Measurements from ENCODE around the gene SYT1.
"Not testable (repeated sequence)": the region's sequence is repeated elsewhere in the genome, so short reads cannot be mapped to it uniquely, and the experiment has no call there.

Gene SYT1

DNA sequence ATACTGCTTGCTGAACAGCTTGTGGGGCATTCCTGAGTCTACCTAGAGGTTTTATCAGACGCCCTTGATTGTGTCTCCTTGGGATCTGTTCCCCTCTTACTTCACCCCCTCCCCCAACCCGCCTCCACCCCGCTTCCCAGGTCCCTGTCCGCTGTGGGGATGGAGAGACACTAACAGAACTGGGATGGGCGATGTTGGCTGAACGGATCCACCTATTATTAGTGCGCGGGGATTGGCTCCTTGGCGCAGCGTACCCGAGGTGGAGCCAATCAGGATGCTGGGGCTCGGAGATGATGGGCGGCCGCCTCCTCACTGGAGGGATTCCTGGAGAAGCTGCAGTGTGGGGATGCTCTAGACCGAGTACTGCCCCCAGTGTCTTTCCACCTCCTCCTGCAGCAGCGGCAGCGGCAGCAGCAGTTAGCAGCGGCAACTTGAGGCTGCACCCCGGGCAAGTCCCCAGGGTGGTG, at the start of gene SYT1:
SYT1 (plus strand) TSS at position 372 of the 467 bp plus-strand sequence.
- no peak for DNase-seq

DNA sequence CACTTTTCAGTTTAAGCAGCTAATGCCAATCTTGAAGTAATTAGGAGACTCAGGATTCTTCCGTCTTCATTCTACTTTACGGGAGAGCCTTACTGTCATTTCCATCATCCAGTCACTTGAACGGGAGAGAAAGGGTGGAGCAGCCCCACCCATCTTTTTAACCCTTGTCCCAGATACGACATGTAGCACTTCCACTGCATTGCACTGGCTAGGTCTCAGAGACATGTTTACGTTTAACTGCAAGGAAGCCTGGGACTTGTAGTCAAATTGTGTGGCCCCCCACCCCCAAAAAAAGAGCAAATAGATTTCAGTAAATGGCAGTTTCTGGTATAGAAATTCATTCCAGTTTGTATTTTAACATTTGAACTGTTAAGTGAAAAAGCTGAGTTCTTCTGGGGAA, 46.1 kb upstream of the SYT1 start:
- DNase-seq, result no peak

DNA sequence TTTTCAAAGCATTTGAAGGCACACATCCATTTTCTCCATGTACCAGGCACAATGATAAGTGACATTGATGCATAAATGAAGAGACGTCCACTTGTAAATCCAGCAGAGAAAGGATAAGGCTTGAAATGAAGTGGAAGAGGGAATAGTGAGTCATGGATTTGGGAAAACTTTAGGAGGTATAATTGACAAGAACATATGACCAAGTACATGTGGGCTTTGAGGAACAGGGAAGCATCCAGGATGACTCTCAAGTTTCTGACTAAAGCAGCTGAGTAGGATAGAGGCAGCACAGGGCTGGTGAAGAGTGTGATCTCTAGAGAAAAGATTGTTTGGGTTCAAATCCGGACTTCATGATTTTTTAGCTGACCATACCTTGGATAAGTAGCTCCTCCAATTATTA, 43.6 kb upstream of the SYT1 start:
- no peak for DNase-seq

DNA sequence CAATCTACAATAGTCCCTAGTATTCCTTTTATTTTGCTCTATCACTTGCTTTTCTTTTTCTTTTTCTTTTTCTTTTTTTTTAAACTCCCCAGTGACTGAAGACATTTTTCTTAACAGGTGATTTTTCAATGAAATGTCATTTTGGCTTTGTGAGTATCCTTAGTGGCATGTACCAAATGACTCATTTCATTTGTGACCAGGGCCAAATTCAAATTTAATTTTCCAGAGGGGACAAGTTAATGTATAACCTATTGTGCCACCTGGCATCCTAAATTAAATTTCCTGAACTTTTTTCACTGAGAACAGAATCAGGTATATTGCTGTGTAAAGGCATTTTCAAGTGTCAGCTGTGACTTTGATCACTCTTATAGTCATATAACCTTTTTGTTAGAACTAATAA, 39.7 kb upstream of the SYT1 start:
- DNase-seq, result no peak

DNA sequence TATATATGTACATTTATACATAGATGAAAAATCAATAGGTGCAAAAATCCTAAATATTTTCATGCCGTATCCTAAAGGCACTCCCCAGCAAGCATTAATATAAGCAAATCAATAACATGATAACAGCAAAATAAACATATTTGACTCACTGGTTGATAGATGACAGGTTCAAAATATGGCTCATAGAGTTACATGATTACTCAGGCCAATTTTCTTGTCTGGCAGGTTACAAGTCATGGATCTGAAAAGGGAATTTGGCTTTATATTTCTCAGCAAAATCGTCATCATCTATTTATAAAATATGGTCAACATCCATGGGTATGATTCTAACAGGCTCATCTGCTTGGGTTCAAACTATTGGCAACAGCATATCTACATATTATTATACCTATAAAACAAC, 34.9 kb upstream of the SYT1 start:
- no peak for DNase-seq

DNA sequence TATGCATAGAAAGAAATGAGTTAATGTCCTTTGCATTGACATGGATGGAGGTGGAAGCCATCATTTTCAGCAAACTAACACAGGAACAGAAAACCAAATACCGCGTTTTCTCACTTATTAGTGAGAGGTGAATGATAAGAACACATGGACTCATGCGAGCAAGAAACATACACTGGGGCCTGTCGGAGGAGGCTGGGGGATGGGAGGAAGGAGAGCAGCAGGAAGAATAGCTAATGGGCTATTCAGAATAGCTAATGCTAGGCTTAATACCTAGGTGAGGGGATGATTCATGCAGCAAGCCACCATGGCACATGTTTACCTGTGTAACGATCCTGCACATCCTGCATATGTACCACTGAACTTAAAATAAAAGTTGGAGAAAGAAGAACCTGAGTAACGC, 29.1 kb upstream of the SYT1 start:
- no peak for DNase-seq

DNA sequence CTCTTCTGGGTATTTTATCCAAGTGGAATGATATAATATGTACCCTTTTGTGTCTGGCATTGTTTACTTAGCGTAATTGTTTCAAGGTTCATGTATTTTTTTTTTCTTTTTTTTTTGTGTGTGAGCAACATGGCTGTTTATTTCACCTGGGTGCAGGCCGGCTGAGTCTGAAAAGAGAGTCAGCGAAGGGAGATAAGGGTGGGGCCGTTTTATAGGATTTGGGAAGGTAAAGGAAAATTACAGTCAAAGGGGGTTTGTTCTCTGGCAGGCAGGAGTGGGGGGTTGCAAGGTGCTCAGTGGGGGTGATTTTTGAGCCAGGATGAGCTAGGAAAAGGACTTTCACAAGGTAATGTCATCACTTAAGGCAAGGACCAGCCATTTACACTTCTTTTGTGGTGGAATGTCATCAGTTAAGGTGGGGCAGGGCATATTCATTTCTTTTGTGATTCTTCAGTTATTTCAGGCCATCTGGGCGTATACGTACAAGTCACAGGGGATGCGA, 24.0 kb upstream of the SYT1 start:
- not testable (repeated sequence) for DNase-seq

DNA sequence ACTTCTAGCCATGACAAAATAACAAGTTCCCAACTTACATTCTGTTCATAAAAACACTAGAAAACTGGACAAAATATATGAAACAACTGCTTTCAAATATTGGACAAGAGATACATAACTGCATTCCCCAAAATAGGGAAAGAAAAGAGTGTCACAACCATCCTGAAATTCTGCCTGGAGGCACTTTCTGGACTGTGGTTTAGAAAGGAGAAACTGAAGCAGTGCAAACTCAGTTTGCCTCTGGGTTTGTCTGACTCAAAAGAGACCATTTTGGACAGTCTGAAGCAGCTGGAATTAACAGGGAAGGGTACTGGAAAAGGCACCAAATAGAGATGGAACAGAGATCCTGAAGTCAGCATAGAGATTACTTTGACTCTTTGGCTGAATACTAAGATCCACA, 11.3 kb upstream of the SYT1 start:
- DNase-seq, result no peak

DNA sequence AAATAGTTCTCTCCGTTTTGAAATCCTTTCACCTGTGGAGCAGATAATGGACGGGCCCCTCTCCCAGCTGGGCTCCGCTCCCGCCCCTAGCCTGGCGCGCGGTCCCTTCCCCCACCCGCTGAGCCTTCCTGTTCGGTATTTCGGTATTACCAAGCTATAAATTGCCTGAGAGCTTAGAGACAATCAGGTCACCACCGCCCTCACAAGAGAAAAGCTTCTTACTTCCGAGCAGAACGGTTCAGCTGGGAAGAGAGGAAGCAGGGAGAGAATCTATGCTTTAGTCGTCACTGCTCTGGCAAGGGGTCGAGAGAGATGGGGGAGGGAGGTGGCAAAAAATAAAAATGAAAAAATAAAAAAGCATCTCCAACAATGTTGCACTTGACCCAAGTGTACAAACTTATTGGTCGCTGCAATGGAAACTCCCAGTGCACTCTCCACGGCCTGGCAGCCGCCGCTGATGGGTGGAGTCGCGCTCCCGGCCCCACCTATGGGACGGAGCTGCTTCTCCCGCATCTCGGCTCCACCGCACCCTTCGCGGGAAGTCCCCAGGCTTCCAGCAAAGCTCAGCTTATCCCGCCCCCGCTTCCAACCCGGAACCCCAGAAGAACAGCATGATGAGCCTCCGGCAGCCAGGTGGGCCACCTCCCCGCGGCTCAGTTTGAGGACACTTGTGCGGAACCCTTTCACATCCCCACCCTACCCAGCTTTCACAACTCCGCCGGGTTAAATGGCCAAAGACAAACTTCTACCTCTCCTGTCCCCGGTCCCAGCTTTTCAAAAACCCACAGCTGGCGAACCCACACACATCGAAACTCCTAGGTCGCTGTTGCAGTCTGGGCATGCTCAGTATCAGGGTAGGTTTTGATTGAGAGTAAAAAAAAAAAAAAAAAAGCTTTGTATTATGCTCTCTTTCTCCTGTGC, 832 bp upstream of the SYT1 start:
- DNase-seq, result no peak

DNA sequence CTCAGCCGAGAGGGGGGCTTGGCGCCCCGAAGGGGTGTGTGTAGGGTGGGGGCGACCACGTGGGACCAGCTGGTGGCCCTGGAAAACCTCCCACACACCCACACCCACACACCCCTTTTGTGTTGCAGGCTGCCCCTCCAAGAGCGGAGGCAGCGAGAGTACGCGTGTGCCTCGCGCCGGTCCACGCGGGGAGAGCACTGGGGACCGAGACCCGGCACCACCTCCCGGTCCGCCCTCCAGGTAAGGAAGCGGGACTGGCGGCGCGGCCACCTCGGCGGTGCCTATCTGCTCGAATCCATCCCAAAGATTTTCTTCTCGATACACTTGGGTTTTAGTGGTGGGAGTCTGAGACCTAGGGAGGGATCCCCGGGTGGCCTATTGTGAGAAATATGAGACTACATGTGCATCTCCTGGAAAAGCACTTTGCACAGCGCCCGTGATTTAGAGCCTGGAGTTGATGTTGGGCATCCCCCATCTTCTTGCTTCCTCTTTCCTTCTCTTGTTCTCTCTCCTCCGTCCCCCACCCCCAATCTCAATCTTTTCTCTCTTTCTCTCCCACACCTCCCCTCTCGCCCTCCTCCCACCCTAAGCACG, 393 bp downstream of the SYT1 start:
- DNase-seq, result no peak

DNA sequence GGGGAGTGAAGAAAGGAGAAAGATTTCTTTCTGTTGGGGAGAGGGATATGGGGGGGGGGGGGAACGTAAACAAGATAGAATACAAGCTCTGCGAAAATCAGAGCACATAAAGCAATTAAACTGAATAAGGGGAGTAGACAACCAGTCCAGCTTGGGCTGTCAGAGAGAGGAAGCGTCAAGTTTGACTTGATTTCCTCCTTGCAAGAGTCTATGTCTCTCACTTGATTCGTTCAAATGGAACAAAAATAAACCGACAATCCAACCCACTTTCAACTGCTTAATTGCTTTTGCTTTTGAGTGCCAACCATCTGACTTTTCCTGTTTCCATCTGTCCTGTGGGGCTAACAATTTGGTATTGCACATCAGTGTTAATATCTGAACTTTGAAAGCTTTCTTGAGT, 942 bp downstream of the SYT1 start:
- no peak for DNase-seq

DNA sequence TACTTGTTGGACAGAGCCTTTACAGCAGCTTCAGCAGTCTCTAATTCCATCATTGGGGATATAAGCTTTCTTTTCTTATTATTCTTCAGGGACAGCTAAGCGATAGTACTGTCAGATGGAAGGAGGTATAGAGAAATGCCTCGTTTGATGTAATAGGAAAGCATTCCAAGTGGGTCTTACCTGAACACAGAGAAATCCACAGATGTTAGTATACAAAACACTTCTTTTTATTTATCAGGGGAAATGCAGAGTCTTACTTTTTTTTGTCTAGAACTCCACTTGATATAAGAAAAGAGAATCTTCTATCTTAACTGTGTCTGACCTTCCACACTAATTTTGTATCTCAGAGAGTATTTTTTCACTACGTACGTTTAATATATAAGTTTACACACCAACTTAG, 1.9 kb downstream of the SYT1 start:
- no peak for DNase-seq

DNA sequence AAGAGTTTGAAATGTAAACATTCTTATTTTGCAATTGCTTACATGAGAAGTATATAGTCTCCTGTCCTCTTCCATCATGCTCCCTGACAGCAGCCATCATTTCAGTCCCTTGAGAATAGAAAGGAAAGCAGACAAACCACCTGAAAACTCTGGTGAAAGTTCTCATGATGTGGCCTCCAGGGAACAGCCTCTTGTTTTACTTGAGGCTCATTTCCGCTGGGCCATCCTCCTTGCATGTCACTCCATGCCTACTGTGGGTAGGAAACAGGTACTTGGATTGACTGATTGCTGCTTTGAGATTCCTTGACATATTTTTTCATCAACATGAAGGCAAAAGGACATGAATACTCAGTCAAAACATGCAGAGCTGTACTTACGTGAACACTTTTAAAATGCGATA, 6.0 kb downstream of the SYT1 start:
- no peak for DNase-seq

DNA sequence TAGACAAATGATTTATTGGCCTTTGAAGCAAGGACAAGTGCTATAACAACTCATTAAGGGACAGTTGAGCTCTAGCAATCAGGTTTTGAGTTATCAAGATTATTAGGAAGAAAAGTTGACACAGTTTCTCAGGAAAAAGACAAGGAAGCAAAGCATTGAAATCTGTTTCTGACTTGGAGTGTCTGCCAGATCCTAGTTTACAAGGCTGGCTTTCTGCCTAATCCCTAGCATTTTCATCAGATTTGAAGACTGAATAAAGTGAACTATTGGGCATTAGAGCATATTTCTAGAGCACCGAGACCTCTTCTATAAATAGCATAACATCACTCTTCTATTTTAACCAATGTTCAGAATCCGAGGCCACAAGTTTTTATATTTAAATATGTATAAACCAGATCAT, 7.0 kb downstream of the SYT1 start:
- DNase-seq, result no peak

DNA sequence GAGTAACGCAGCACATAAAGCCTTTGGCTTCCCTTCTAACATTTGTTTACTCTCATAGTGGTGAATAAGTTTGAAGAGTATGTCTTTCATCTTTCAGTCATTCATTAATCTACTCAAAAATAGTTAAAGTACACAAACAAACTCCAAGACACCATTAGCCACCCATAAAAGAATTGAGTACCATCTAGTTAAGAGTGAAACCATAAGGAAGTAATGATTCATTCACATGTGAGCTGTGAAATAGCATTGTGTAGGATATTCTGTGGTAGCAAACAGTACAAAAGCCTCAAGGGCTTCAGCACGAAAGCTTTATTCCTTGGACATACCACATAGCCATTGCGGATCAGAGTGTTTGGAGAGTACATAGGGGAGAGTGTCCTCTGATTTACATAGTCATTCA, 13.9 kb downstream of the SYT1 start:
- DNase-seq, result no peak

DNA sequence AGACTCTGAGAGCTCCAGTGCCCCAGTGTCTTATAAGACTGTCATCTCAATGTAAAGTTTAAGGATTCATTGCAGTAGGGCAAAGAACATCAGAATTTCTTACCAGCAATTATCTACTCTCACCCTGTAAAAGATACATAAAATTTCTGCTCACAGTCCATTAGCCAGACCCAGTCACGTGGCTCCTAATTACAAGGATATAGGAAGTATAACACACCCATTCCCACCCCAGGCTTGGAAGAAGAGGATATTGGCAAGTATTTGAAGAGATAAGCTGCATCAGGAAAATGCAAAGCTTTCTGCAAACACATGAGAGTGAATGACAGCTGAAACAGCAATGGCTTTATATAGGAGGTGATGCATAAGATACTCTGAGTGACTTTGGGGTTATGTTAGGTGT, 14.3 kb downstream of the SYT1 start:
- DNase-seq, result no peak

DNA sequence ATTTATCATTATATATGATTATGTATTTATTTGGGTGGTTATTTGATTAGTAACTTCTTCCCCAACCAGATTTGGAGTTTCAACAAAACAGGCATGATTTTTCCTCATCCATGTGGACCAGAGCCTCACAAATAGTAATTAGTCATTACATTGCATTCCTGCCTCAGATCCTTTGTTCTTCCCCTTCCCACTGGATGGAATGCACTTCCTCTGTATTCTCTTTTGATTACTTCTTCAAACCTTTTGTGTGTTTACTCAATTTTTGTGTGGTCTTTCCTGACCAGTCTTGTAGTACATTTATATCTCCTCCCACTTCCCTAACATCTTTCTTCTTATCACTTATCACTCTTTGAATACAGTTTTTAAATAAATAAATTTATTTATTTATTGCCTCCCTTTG, 15.5 kb downstream of the SYT1 start:
- DNase-seq, result no peak

DNA sequence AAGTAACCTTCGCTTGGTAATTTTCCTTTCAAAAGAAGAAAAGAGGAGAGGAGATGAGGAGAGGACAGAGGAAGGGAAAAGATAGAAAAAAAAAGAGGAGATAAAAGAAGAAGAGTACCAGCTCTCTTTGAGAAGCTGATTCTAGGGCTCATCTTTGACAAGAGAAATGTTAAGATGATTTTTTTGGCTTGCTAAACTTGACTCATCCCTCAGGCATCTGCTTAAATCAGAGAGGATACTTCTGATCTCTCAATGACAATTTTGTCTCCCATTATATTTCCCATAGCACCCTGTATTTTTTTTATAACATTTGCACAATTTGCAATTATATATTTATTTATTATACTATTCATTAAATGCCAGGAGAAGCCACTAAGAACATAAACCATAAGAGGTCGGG, 17.1 kb downstream of the SYT1 start:
- DNase-seq, result no peak

DNA sequence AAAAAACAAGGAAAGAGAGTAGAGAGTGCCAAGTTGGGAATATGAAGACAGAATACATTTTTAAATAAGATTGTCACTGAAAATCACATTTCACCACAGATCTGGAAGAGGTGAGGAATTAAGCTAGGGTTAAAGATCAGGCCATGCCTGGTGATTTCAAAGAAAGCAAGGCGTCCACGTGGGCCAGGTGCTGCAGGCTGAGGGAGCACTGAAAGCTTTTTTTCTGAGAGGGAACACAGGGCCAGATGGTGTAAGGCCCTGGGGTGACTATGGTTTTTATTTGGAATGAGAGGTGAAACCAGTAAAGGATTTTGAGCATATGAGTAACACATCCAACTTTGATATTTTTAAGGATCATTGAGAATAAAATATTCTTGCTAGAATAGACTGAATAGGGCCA, 20.9 kb downstream of the SYT1 start:
- no peak for DNase-seq

DNA sequence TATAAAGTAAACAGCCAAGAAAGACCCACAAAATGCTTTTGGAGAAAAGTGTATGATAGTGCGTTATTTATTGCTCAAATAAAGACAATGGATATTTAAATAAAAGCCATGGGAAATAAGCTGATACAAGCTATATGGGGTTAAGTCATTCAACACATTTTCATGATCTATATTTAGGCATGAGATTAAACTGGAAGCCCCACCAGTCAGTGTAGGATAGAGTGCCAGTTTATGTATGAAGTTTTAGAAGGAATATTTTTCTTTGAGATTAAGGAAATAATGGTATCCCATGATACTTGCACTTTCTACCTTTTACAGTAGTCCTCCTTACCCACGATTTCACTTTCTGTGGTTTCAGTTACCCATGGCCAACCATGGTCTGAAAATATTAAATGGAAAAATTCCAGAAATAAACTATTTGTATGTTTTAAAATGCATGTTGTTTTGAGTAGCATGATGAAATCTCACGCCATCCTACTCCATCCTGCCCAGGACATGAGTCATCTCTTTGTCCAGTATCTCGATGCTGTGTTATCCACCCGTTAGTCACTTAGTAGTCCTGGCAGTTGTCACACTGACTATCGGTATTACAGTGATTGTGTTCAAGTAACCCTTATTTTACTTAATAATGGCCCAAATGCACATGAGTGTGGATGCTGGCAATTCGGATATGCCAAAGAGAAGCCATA, 22.3 kb downstream of the SYT1 start:
- DNase-seq, result no peak

DNA sequence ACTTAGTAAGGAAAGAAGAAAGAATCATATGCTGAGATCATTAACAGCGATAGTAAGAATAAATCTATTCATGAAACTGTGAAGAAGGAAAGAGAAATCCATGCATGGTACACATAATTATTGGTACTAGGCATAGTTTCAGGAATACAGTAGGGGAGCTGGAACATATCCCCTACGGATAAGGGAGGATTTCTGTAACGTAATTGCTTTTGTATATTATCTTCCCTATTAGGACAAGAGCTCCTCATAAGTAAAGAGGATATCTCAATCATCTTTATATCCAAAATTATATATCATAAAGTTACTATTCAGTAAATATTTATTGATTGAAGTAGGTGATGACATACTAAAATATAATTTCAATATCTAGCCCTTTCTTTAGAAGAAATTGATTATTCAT, 22.9 kb downstream of the SYT1 start:
- no peak for DNase-seq

DNA sequence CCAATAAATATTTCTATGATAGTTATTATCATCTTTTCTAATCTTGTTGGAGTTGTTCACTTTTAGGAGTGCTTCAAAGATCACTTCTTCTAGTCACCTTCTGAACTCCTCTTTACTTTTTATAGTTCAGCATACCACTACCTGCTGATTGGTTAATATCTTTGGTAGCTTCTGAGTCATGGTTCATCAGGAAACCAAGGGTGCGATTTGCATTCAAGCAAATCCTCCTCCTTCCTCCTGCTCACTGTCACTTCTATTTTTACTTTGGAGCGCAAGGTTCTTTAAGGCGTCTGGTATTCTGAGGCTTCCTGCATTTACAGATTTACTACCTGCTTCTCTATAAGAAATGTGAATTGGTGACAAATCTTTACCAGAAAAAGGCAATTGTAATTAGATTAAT, 24.0 kb downstream of the SYT1 start:
- DNase-seq, result no peak

DNA sequence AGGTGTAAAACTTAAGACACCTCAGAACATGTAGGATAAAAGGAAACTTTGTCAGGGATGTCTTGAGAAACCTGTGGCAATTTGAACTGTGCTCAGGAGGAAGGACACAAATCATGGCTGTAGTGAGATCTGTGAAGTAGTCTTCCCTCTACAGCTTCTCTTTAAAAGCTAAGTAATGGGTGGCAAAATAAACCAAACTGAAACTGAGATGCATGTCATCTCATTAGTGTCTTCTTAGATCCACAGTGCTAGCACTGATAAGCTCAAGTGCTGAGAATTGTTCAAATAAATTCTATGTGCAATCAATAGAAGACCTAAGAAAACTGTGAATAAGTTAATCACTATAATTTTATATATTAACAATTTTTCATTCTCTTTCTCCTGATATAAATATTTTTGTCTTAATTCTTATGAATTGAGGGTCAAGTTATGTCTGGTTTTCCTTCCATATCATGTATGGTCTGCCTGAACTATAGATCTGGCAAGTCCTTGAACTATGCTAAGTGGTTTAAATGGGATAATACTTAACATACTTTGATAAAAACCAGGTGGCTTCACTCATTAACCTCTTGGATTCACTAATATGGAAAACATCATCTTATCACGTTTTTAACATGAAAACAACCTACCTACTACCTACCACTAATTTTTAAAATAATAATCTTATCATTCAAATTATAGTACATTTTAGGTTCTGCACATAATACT, 27.2 kb downstream of the SYT1 start:
- no peak for DNase-seq
